T-helper 2 cell treated with Interferon-gamma antibody and Interleukin-4, amounts not matched to agents 100 ng/mL and 5 ng/mL, for 36 hours (primary cell): Measurements from ENCODE around the gene OR14A2. TPM values are rescaled to one million over a fixed set of nuclear protein-coding genes. Genes with fewer than 3 reads are reported as not detected.

Experiments used
- total RNA-seq: library from RNA; stranded (reverse); gene quantifications from 2 replicates; pipeline ENCODE4 v1.2.3, GENCODE V29; 2022

Gene OR14A2
- total RNA-seq, 1 donor from 2014 or later = not detected

Other genes with a start within 250 kb of the OR14A2 start
- 0.02 TPM in 1 of 2 replicates, not detected in the other for gene OR2C3, start 211.7 kb downstream of the OR14A2 start, total RNA-seq
- gene GCSAML, start 199.0 kb downstream of the OR14A2 start, total RNA-seq = 0.05 and 0.16 TPM in 2 replicates
- not detected in 2 replicates for gene OR2G2, start 159.8 kb downstream of the OR14A2 start, total RNA-seq
- gene OR2G3, start 142.6 kb downstream of the OR14A2 start, total RNA-seq = not detected in 2 replicates
- gene OR13G1, start 68.4 kb downstream of the OR14A2 start, total RNA-seq = not detected in 2 replicates
- gene OR6F1, start 31.5 kb downstream of the OR14A2 start, total RNA-seq = not detected in 2 replicates
- not detected in 2 replicates for gene OR14K1, start 9.5 kb downstream of the OR14A2 start, total RNA-seq
- gene OR1C1, start 12.4 kb upstream of the OR14A2 start, total RNA-seq = not detected in 2 replicates
- gene OR14A16, start 76.0 kb upstream of the OR14A2 start, total RNA-seq = not detected in 2 replicates
- gene OR11L1, start 93.8 kb upstream of the OR14A2 start, total RNA-seq = not detected in 2 replicates
- 2.6 and 2.7 TPM in 2 replicates for gene TRIM58, start 109.0 kb upstream of the OR14A2 start, total RNA-seq
- 0.75 and 0.93 TPM in 2 replicates for gene OR2W3, start 147.4 kb upstream of the OR14A2 start, total RNA-seq
- not detected in 2 replicates for gene OR2T8, start 172.1 kb upstream of the OR14A2 start, total RNA-seq
- gene OR2AJ1, start 176.7 kb upstream of the OR14A2 start, total RNA-seq = not detected in 2 replicates
- 0.30 TPM in 1 of 2 replicates, not detected in the other for gene OR2L8, start 200.7 kb upstream of the OR14A2 start, total RNA-seq
- not detected in 2 replicates for gene OR2AK2, start 217.1 kb upstream of the OR14A2 start, total RNA-seq